WTC11 (cell line): ENCODE measurements around the gene SAMD4A. TPM values are rescaled to one million over a fixed set of nuclear protein-coding genes. Genes with fewer than 3 reads are reported as not detected.

Experiments
- ATAC-seq: fragments of 200-7000 bp; cut with Tn5 transposase; 2 replicates; pipeline ENCODE4 v1.10.0; 2021; ENCODE audit warnings: mild to moderate bottlenecking, moderate library complexity
- CTCF ChIA-PET: fragments of 300-600 bp; sonication (Branson Sonifier 250); formaldehyde crosslinking; loops from one replicate; lab custom pipeline; 2021; ENCODE audit warnings: antibody characterized with exemption; lab: Charles Lee
- POLR2A ChIA-PET: fragments of 350-600 bp; sonication (Branson Sonifier 250); formaldehyde crosslinking; loops from one replicate; lab custom pipeline; 2021; ENCODE audit warnings: antibody characterized with exemption; lab: Charles Lee
- DNase-seq: peaks from one replicate; pipeline ENCODE4 v3.0.0; 2021; ENCODE audit warnings: low spot score
- H3K27ac Mint-ChIP-seq: 2 replicates; pipeline ENCODE4 v1.8.0; 2021; ENCODE audit warnings: mixed read lengths
- H3K27me3 Mint-ChIP-seq: 2 replicates; pipeline ENCODE4 v1.8.0; 2021; ENCODE audit warnings: low read depth, mild to moderate bottlenecking, moderate library complexity, mixed read lengths
- H3K36me3 Mint-ChIP-seq: 2 replicates; pipeline ENCODE4 v1.8.0; 2021; ENCODE audit warnings: mixed read lengths
- H3K4me1 Mint-ChIP-seq: 2 replicates; pipeline ENCODE4 v1.8.0; 2022; ENCODE audit warnings: mixed read lengths
- H3K4me3 Mint-ChIP-seq: 2 replicates; pipeline ENCODE4 v1.8.0; 2021; ENCODE audit warnings: mild to moderate bottlenecking, moderate library complexity, mixed read lengths
- H3K9me3 Mint-ChIP-seq: 2 replicates; pipeline ENCODE4 v1.8.0; 2021; ENCODE audit warnings: mixed read lengths
- AFF4 ChIP-seq: sonication (generic); formaldehyde crosslinking; IDR thresholded peaks from 2 replicates; pipeline ENCODE4 v1.8.1; 2023; ENCODE audit warnings: mild to moderate bottlenecking, missing genetic modification reagents, borderline replicate concordance
- CREB1 ChIP-seq: sonication (generic); formaldehyde crosslinking; IDR thresholded peaks from 2 replicates; pipeline ENCODE4 v1.8.0; 2023; ENCODE audit warnings: mild to moderate bottlenecking, missing genetic modification reagents
- CREM ChIP-seq: sonication (generic); formaldehyde crosslinking; IDR thresholded peaks from 2 replicates; pipeline ENCODE4 v1.8.1; 2022; ENCODE audit warnings: mild to moderate bottlenecking, missing genetic modification reagents, moderate library complexity
- EMX1 ChIP-seq: fragments of 250-450 bp; sonication (Bioruptor Pico); IDR thresholded peaks from 2 replicates; pipeline ENCODE4 v1.8.0; 2021; ENCODE audit warnings: mild to moderate bottlenecking
- FOXJ3 ChIP-seq: sonication (generic); formaldehyde crosslinking; IDR thresholded peaks from 2 replicates; pipeline ENCODE4 v1.9.0; 2021; ENCODE audit warnings: missing genetic modification reagents, mild to moderate bottlenecking, borderline replicate concordance
- GABPB1 ChIP-seq: sonication (generic); formaldehyde crosslinking; IDR thresholded peaks from 2 replicates; pipeline ENCODE4 v1.8.1; 2023; ENCODE audit warnings: mild to moderate bottlenecking, missing genetic modification reagents
- GRHL2 ChIP-seq: fragments of 250-450 bp; sonication (Bioruptor Pico); IDR thresholded peaks from 2 replicates; pipeline ENCODE4 v1.8.0; 2022; ENCODE audit warnings: mild to moderate bottlenecking, moderate library complexity; ENCODE audit not compliant: insufficient replicate concordance, severe bottlenecking
- GTF2I ChIP-seq: fragments of 250-450 bp; sonication (Bioruptor Pico); conservative IDR thresholded peaks from 2 replicates; pipeline ENCODE4 v1.4.0; 2021; ENCODE audit warnings: mild to moderate bottlenecking
- MLX ChIP-seq: sonication (generic); formaldehyde crosslinking; IDR thresholded peaks from 2 replicates; pipeline ENCODE4 v1.8.1; 2023; ENCODE audit warnings: mild to moderate bottlenecking, missing genetic modification reagents, moderate library complexity
- NFE2L1 ChIP-seq: sonication (generic); formaldehyde crosslinking; IDR thresholded peaks from 2 replicates; pipeline ENCODE4 v1.8.1; 2023; ENCODE audit warnings: missing genetic modification reagents
- NR3C1 ChIP-seq: sonication (generic); formaldehyde crosslinking; conservative IDR thresholded peaks from 2 replicates; pipeline ENCODE4 v1.8.1; 2023; ENCODE audit warnings: low read depth, mild to moderate bottlenecking, missing genetic modification reagents
- OVOL2 ChIP-seq: fragments of 250-450 bp; sonication (Bioruptor Pico); IDR thresholded peaks from 2 replicates; pipeline ENCODE4 v1.9.0; 2021; ENCODE audit warnings: mild to moderate bottlenecking, borderline replicate concordance
- ZBTB21 ChIP-seq: sonication (generic); formaldehyde crosslinking; IDR thresholded peaks from 2 replicates; pipeline ENCODE4 v1.8.1; 2023; ENCODE audit warnings: mild to moderate bottlenecking, missing genetic modification reagents, borderline replicate concordance
- ZNF263 ChIP-seq: sonication (generic); formaldehyde crosslinking; IDR thresholded peaks from 2 replicates; pipeline ENCODE4 v1.8.1; 2022; ENCODE audit warnings: low read depth, mild to moderate bottlenecking, moderate library complexity, missing genetic modification reagents
- total RNA-seq: library from RNA; stranded (reverse); gene quantifications from 3 replicates; pipeline ENCODE4 v1.2.3, GENCODE V29; 2021
- TF ChIP-seq, protein P1 (sequence below): sonication (generic); formaldehyde crosslinking; IDR thresholded peaks from 2 replicates; pipeline ENCODE4 v1.8.0; 2022; ENCODE audit warnings: mild to moderate bottlenecking, missing genetic modification reagents
- TF ChIP-seq, protein P2 (sequence below): fragments of 250-450 bp; sonication (Bioruptor Pico); IDR thresholded peaks from 2 replicates; pipeline ENCODE4 v1.9.0; 2021; ENCODE audit warnings: mild to moderate bottlenecking
- TF ChIP-seq, protein P3 (sequence below): fragments of 250-450 bp; sonication (Bioruptor Pico); IDR thresholded peaks from 2 replicates; pipeline ENCODE4 v1.9.0; 2021; ENCODE audit warnings: mild to moderate bottlenecking, borderline replicate concordance
- TF ChIP-seq, protein P4 (sequence below): sonication (generic); formaldehyde crosslinking; IDR thresholded peaks from 2 replicates; pipeline ENCODE4 v1.8.1; 2022; ENCODE audit warnings: mild to moderate bottlenecking, moderate library complexity, missing genetic modification reagents

The SAMD4A gene
- total RNA-seq, 1 experiment from 2014 or later: 6.0 TPM

DNA sequence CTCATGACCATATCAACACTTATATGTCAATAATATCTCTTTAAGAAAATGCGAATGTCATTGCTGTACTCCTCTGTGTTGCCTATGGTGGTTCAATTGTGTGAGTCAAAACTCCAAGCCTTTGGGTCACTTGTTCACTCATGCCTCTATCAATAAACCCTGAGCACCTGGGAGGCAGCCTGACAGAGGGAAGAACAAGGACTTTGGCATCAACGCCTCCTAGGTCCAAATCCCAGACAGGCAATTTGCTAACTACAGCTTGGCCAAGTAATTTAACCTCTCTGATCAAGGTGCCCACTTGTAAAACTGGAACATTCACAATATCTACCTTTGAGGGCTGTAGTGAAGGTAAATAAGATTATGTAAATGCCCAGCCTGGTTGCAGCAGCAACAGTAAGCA, 137.8 kb downstream of the SAMD4A start:
- TF ChIP-seq MLX (CRISPR knock-in tag) (no peak), GABPB1 (CRISPR knock-in tag) (no peak), FOXJ3 (CRISPR knock-in tag) (no peak), OVOL2 (CRISPR knock-in tag) (no peak), NR3C1 (no peak), CREB1 (CRISPR knock-in tag) (no peak), EMX1 (CRISPR knock-in tag) (no peak), ZBTB21 (CRISPR knock-in tag) (no peak), NFE2L1 (CRISPR knock-in tag) (no peak), GRHL2 (CRISPR knock-in tag) (no peak), AFF4 (CRISPR knock-in tag) (no peak), GTF2I (CRISPR knock-in tag) (no peak), ZNF263 (CRISPR knock-in tag) (no peak)
- TF ChIP-seq, protein P1, sequence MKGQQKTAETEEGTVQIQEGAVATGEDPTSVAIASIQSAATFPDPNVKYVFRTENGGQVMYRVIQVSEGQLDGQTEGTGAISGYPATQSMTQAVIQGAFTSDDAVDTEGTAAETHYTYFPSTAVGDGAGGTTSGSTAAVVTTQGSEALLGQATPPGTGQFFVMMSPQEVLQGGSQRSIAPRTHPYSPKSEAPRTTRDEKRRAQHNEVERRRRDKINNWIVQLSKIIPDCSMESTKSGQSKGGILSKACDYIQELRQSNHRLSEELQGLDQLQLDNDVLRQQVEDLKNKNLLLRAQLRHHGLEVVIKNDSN (CRISPR knock-in tag): no peak
- TF ChIP-seq, protein P2, sequence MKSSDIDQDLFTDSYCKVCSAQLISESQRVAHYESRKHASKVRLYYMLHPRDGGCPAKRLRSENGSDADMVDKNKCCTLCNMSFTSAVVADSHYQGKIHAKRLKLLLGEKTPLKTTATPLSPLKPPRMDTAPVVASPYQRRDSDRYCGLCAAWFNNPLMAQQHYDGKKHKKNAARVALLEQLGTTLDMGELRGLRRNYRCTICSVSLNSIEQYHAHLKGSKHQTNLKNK (CRISPR knock-in tag): no peak
- TF ChIP-seq, protein P3, sequence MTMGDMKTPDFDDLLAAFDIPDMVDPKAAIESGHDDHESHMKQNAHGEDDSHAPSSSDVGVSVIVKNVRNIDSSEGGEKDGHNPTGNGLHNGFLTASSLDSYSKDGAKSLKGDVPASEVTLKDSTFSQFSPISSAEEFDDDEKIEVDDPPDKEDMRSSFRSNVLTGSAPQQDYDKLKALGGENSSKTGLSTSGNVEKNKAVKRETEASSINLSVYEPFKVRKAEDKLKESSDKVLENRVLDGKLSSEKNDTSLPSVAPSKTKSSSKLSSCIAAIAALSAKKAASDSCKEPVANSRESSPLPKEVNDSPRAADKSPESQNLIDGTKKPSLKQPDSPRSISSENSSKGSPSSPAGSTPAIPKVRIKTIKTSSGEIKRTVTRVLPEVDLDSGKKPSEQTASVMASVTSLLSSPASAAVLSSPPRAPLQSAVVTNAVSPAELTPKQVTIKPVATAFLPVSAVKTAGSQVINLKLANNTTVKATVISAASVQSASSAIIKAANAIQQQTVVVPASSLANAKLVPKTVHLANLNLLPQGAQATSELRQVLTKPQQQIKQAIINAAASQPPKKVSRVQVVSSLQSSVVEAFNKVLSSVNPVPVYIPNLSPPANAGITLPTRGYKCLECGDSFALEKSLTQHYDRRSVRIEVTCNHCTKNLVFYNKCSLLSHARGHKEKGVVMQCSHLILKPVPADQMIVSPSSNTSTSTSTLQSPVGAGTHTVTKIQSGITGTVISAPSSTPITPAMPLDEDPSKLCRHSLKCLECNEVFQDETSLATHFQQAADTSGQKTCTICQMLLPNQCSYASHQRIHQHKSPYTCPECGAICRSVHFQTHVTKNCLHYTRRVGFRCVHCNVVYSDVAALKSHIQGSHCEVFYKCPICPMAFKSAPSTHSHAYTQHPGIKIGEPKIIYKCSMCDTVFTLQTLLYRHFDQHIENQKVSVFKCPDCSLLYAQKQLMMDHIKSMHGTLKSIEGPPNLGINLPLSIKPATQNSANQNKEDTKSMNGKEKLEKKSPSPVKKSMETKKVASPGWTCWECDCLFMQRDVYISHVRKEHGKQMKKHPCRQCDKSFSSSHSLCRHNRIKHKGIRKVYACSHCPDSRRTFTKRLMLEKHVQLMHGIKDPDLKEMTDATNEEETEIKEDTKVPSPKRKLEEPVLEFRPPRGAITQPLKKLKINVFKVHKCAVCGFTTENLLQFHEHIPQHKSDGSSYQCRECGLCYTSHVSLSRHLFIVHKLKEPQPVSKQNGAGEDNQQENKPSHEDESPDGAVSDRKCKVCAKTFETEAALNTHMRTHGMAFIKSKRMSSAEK (CRISPR knock-in tag): no peak
- Mint-ChIP-seq H3K27ac (no peak overlapping the region), H3K9me3 (no peaks in the 10 kb centered on the region), H3K36me3 (no peaks in the 10 kb centered on the region), H3K4me3 (no peak overlapping the region), H3K4me1 (0 out of 2 replicates have a peak, but pooled peaks cover 3% of the 10 kb centered on the region), H3K27me3 (no peaks in the 10 kb centered on the region)
- ATAC-seq (no peak), DNase-seq (no peak)
- CTCF ChIA-PET: interaction anchor here (0.9 to 2.3 kb wide), 3 partner anchors 13 to 133 kb away, joined by 4 to 6 read pairs (median 6); no protein-coding TSS in a partner anchor
- POLR2A ChIA-PET: no interaction called here

DNA sequence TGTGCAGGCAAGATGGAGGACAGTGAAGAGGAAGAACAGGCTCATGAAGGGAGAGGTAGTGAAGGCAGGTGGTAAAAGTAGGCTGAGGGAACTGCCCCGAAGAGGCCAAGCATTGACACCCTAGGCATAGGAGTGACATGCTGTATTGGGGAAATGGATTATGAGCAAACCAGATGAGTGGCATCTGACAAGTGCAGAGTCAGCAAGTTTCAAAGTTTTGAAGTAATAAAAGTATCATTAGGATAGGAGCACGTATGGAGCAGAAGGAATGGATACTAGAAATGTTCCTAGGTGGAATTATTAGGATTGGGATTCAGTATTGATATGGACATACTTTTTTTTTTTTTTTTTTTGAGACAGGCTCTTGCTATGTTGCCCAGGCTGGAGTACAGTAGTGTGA, 139.8 kb downstream of the SAMD4A start:
- CTCF ChIA-PET: interaction anchor here (2.3 kb wide), 1 partner anchor 66 kb away, joined by 6 read pairs; no protein-coding TSS in a partner anchor
- POLR2A ChIA-PET: no interaction called here

More for the DNA sequence above, 139.8 kb downstream of the SAMD4A start:
- DNase-seq: no peak
- Mint-ChIP-seq H3K27ac (no peak overlapping the region), H3K4me3 (no peak overlapping the region), H3K4me1 (0 out of 2 replicates have a peak, but pooled peaks cover 3% of the 10 kb centered on the region), H3K36me3 (no peaks in the 10 kb centered on the region; the same call in 1 of the 2 replicates), H3K27me3 (no peaks in the 10 kb centered on the region), H3K9me3 (peaks cover 7% of the 10 kb centered on the region)
- ATAC-seq: no peak
- TF ChIP-seq, protein P4, sequence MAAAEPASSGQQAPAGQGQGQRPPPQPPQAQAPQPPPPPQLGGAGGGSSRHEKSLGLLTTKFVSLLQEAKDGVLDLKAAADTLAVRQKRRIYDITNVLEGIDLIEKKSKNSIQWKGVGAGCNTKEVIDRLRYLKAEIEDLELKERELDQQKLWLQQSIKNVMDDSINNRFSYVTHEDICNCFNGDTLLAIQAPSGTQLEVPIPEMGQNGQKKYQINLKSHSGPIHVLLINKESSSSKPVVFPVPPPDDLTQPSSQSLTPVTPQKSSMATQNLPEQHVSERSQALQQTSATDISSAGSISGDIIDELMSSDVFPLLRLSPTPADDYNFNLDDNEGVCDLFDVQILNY (CRISPR knock-in tag): no peak
- no peak for TF ChIP-seq CREM
